Measurements from ENCODE around the gene CCDC149.

DNA sequence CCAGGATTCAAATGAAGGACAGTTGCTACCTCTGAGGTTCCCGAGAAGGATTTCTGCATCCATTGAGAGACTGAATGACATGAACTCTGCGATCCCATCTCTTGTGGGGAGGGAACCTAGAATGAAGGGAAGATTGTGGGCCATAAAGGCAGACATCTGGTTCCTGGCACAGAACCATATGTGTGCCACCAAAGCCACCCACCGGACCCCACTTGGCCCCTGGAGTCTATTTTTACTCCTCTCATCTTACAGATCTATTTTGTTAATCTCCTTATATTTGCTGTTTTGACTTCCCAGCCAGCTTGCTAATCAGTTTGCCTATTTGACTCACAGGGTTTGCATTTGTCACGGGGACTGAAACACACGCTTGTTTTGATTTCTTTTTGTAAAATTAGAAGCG is 110.2 kb downstream of the CCDC149 start:
- TF ChIP-seq, protein P1, sequence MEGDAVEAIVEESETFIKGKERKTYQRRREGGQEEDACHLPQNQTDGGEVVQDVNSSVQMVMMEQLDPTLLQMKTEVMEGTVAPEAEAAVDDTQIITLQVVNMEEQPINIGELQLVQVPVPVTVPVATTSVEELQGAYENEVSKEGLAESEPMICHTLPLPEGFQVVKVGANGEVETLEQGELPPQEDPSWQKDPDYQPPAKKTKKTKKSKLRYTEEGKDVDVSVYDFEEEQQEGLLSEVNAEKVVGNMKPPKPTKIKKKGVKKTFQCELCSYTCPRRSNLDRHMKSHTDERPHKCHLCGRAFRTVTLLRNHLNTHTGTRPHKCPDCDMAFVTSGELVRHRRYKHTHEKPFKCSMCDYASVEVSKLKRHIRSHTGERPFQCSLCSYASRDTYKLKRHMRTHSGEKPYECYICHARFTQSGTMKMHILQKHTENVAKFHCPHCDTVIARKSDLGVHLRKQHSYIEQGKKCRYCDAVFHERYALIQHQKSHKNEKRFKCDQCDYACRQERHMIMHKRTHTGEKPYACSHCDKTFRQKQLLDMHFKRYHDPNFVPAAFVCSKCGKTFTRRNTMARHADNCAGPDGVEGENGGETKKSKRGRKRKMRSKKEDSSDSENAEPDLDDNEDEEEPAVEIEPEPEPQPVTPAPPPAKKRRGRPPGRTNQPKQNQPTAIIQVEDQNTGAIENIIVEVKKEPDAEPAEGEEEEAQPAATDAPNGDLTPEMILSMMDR (conservative IDR thresholded peaks at IDR 0.05 in 1 of 2, IDR thresholded peaks at IDR 0.05 in 1 of 2; ENCODE audit: extremely low read depth in 1 of 2, insufficient read depth in 1 of 2, low read depth in 1 of 2, low read length in 2 of 2): no peak
- TF ChIP-seq EZH2 (IDR thresholded peaks at IDR 0.05; ENCODE audit: borderline replicate concordance, low read length): no peak

All from mammary epithelial cell (primary cell).